Measurements from ENCODE around the gene TMEM53.

TMEM53 gene

GRCh38 chr1:44696789-44697345 lies 22.6 kb upstream of the TMEM53 start:
- peak; percentile 11 for DNase-seq (ENCODE audit: low read depth)

- DNase-seq (ENCODE audit: low read depth), result no peak
Measured at GRCh38 chr1:44696101-44696500, 21.8 kb upstream of the TMEM53 start.

- DNase-seq (ENCODE audit: low read depth), result no peak
Measured at GRCh38 chr1:44695671-44696070, 21.4 kb upstream of the TMEM53 start.

GRCh38 chr1:44694863-44695478 lies 20.7 kb upstream of the TMEM53 start:
- DNase-seq (ENCODE audit: low read depth), result no peak

GRCh38 chr1:44693900-44694299 lies 19.6 kb upstream of the TMEM53 start:
- no peak for DNase-seq (ENCODE audit: low read depth)

- no peak for DNase-seq (ENCODE audit: low read depth)
Measured at GRCh38 chr1:44693159-44693558, 18.9 kb upstream of the TMEM53 start.

- no peak for DNase-seq (ENCODE audit: low read depth)
Measured at GRCh38 chr1:44689447-44689765, 15.1 kb upstream of the TMEM53 start.

GRCh38 chr1:44688760-44689446 lies 14.6 kb upstream of the TMEM53 start:
- DNase-seq (ENCODE audit: low read depth), result no peak

GRCh38 chr1:44685881-44686280 lies 11.6 kb upstream of the TMEM53 start:
- DNase-seq (ENCODE audit: low read depth), result no peak

- no peak for DNase-seq (ENCODE audit: low read depth)
Measured at GRCh38 chr1:44685218-44685617, 10.9 kb upstream of the TMEM53 start.

GRCh38 chr1:44684525-44684924 lies 10.2 kb upstream of the TMEM53 start:
- DNase-seq (ENCODE audit: low read depth), result no peak

- no peak for DNase-seq (ENCODE audit: low read depth)
Measured at GRCh38 chr1:44682883-44683265, 8.6 kb upstream of the TMEM53 start.

- no peak for DNase-seq (ENCODE audit: low read depth)
Measured at GRCh38 chr1:44681905-44682882, 7.9 kb upstream of the TMEM53 start.

GRCh38 chr1:44679468-44679867 lies 5.2 kb upstream of the TMEM53 start:
- no peak for DNase-seq (ENCODE audit: low read depth)

- DNase-seq (ENCODE audit: low read depth), result no peak
Measured at GRCh38 chr1:44678626-44679025, 4.3 kb upstream of the TMEM53 start.

GRCh38 chr1:44678120-44678519 lies 3.8 kb upstream of the TMEM53 start:
- DNase-seq (ENCODE audit: low read depth), result no peak

- no peak for DNase-seq (ENCODE audit: low read depth)
Measured at GRCh38 chr1:44677201-44677766, 3.0 kb upstream of the TMEM53 start.

- no peak for DNase-seq (ENCODE audit: low read depth)
Measured at GRCh38 chr1:44676484-44677200, 2.4 kb upstream of the TMEM53 start.

- no peak for DNase-seq (ENCODE audit: low read depth)
Measured at GRCh38 chr1:44675186-44675585, 905 bp upstream of the TMEM53 start.

- DNase-seq (ENCODE audit: low read depth), result no peak
Measured at GRCh38 chr1:44673675-44674112, 587 bp downstream of the TMEM53 start.

- DNase-seq (ENCODE audit: low read depth), result no peak
Measured at GRCh38 chr1:44672961-44673674, 1.2 kb downstream of the TMEM53 start.
